Activated CD8-positive, alpha-beta memory T cell treated with anti-CD3 and anti-CD28 coated beads, Interleukin-2, amount 50 U/mL, for 1 hour (primary cell): ENCODE measurements around the gene BLNK.
A peak's percentile ranks its signal among the peaks of the same experiment; 100 is the strongest.

Experiments
- DNase-seq: peaks from one replicate; pipeline ENCODE4 v3.0.0-alpha.2; 2020; ENCODE audit errors: extremely low read depth

The BLNK gene

GRCh38 chr10:96261930-96262329 is 9.4 kb downstream of the BLNK start:
- DNase-seq = no peak

GRCh38 chr10:96261132-96261531 is 10.2 kb downstream of the BLNK start:
- DNase-seq = no peak

- no peak for DNase-seq
Observed at GRCh38 chr10:96260014-96260413, 11.4 kb downstream of the BLNK start.

GRCh38 chr10:96259150-96259549 is 12.2 kb downstream of the BLNK start:
- DNase-seq = no peak

- no peak for DNase-seq
Observed at GRCh38 chr10:96257944-96258343, 13.4 kb downstream of the BLNK start.

GRCh38 chr10:96255549-96256333 is 15.6 kb downstream of the BLNK start:
- no peak for DNase-seq

GRCh38 chr10:96254976-96255375 is 16.4 kb downstream of the BLNK start:
- no peak for DNase-seq

- DNase-seq = no peak
Observed at GRCh38 chr10:96252730-96253129, 18.6 kb downstream of the BLNK start.

GRCh38 chr10:96250349-96250748 is 21.0 kb downstream of the BLNK start:
- DNase-seq = no peak

- no peak for DNase-seq
Observed at GRCh38 chr10:96249264-96249663, 22.1 kb downstream of the BLNK start.

- no peak for DNase-seq
Observed at GRCh38 chr10:96244354-96244753, 27.0 kb downstream of the BLNK start.

GRCh38 chr10:96243296-96243695 is 28.1 kb downstream of the BLNK start:
- DNase-seq = no peak

- DNase-seq = no peak
Observed at GRCh38 chr10:96242822-96243221, 28.5 kb downstream of the BLNK start.

- no peak for DNase-seq
Observed at GRCh38 chr10:96238646-96239623, 32.4 kb downstream of the BLNK start.

GRCh38 chr10:96236876-96237275 is 34.5 kb downstream of the BLNK start:
- no peak for DNase-seq

GRCh38 chr10:96236090-96236478 is 35.3 kb downstream of the BLNK start:
- no peak for DNase-seq

- no peak for DNase-seq
Observed at GRCh38 chr10:96235326-96236089, 35.9 kb downstream of the BLNK start.

- no peak for DNase-seq
Observed at GRCh38 chr10:96233959-96234358, 37.4 kb downstream of the BLNK start.

GRCh38 chr10:96230527-96230926 is 40.8 kb downstream of the BLNK start:
- DNase-seq = no peak

GRCh38 chr10:96229568-96230030 is 41.8 kb downstream of the BLNK start:
- DNase-seq = peak; percentile 25

- DNase-seq = no peak
Observed at GRCh38 chr10:96228408-96228994, 42.9 kb downstream of the BLNK start.

GRCh38 chr10:96227206-96227605 is 44.2 kb downstream of the BLNK start:
- no peak for DNase-seq
